ENCODE measurements around the gene CACNG4. TPM values are rescaled to one million over a fixed set of nuclear protein-coding genes. Genes with fewer than 3 reads are reported as not detected.

The CACNG4 gene
- total RNA-seq, 2 experiments from 2014 or later, result not detected

DNA sequence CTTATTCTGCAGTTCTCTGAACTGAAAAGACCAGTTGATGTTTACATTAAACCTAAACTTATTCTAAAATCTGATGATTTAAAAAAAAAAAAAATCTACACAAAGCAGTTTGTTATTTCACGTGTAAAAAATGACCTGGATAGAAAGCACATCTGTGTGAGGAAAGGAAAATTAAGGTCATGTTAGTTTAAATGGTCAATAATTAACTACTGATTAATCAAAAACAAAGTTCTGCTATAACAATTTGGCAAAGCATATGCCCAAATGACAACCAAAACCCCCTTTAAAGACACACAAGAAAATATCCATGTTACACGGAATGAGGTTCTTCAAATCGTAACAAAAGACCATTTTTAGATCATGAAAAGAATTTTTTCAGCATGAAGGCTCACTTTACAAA, 110.3 kb downstream of the CACNG4 start:
- Histone ChIP-seq H3K4me3 (ENCODE audit: low read length) (no peak overlapping the region), H3K4me1 (ENCODE audit: insufficient read depth, low read length) (no peaks in the 10 kb centered on the region), H3K27ac (ENCODE audit: low read depth in 1 of 2, low read length in 2 of 2) (no peak overlapping the region), H3K9me3 (ENCODE audit: control insufficient read depth in 1 of 2, insufficient read depth in 1 of 2, low read length in 2 of 2) (no peaks in the 10 kb centered on the region), H3K27me3 (ENCODE audit: control insufficient read depth in 1 of 2, insufficient read depth in 2 of 2, low read length in 2 of 2) (no peaks in the 10 kb centered on the region), H3K36me3 (ENCODE audit: insufficient read depth, low read length) (peaks cover 34% of the 10 kb centered on the region)
- Mint-ChIP-seq H3K27me3 (no peaks in the 10 kb centered on the region), H3K4me3 (no peak overlapping the region), H3K27ac (no peak overlapping the region), H3K36me3 (ENCODE audit: low read depth) (peaks cover 60% of the 10 kb centered on the region), H3K4me1 (ENCODE audit: low read depth) (no peaks in the 10 kb centered on the region), H3K9me3 (no peaks in the 10 kb centered on the region)
- intact Hi-C loops (cut with DNase I, micrococcal nuclease), result no loop called here
- ChIA-PET POLR2A (no interaction called here), CTCF (no interaction called here)
- TF ChIP-seq, protein P1, sequence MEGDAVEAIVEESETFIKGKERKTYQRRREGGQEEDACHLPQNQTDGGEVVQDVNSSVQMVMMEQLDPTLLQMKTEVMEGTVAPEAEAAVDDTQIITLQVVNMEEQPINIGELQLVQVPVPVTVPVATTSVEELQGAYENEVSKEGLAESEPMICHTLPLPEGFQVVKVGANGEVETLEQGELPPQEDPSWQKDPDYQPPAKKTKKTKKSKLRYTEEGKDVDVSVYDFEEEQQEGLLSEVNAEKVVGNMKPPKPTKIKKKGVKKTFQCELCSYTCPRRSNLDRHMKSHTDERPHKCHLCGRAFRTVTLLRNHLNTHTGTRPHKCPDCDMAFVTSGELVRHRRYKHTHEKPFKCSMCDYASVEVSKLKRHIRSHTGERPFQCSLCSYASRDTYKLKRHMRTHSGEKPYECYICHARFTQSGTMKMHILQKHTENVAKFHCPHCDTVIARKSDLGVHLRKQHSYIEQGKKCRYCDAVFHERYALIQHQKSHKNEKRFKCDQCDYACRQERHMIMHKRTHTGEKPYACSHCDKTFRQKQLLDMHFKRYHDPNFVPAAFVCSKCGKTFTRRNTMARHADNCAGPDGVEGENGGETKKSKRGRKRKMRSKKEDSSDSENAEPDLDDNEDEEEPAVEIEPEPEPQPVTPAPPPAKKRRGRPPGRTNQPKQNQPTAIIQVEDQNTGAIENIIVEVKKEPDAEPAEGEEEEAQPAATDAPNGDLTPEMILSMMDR (IDR thresholded peaks at IDR 0.05), result no peak
- no peak for ATAC-seq (ENCODE audit: poor library complexity)
- DNase-seq, result no peak

DNA sequence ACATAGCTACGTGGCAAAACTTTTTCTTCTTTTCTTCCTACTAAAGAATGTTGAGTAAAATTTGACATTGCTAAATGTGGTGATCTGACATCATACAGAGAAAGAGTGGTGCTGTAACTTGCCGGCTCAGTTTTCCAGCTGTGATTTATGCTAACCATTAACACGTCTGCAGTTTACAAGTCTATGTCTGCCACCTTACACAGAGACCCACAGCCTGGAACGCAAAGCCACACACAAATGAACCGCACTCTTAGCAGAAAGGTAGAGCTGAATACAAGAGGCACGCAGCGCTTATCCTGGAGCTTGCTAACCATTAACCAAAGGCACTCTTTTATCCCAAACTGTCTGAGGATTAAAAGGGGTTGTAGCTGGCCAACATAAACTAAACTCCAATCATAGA, 111.8 kb downstream of the CACNG4 start:
- H3K4me1 ChIP-seq (ENCODE audit: insufficient read depth, low read length), result no peaks in the 10 kb centered on the region
- H3K4me3 Mint-ChIP-seq, result no peak overlapping the region
- H3K27ac Mint-ChIP-seq, result no peak overlapping the region
- peaks cover 12% of the 10 kb centered on the region for H3K4me1 Mint-ChIP-seq (ENCODE audit: low read depth)
- H3K9me3 Mint-ChIP-seq, result no peaks in the 10 kb centered on the region
- DNase-seq (no peak), ATAC-seq (ENCODE audit: poor library complexity) (no peak)
- no peaks in the 10 kb centered on the region for H3K27me3 Mint-ChIP-seq
- POLR2A ChIA-PET, result no interaction called here
- H3K9me3 ChIP-seq (ENCODE audit: control insufficient read depth in 1 of 2, insufficient read depth in 1 of 2, low read length in 2 of 2), result no peaks in the 10 kb centered on the region
- no peaks in the 10 kb centered on the region for H3K27me3 ChIP-seq (ENCODE audit: control insufficient read depth in 1 of 2, insufficient read depth in 2 of 2, low read length in 2 of 2)
- TF ChIP-seq, protein P1 (IDR thresholded peaks at IDR 0.05), result no peak
- intact Hi-C loops (cut with DNase I, micrococcal nuclease), result no loop called here
- peaks cover 60% of the 10 kb centered on the region for H3K36me3 Mint-ChIP-seq (ENCODE audit: low read depth)
- no peak overlapping the region for H3K27ac ChIP-seq (ENCODE audit: low read depth in 1 of 2, low read length in 2 of 2)
- peaks cover 39% of the 10 kb centered on the region for H3K36me3 ChIP-seq (ENCODE audit: insufficient read depth, low read length)
- no peak overlapping the region for H3K4me3 ChIP-seq (ENCODE audit: low read length)
- CTCF ChIA-PET, result interaction anchor here (1.1 kb wide), 1 partner anchor 13 kb away, joined by 3 read pairs; no protein-coding TSS in a partner anchor

DNA sequence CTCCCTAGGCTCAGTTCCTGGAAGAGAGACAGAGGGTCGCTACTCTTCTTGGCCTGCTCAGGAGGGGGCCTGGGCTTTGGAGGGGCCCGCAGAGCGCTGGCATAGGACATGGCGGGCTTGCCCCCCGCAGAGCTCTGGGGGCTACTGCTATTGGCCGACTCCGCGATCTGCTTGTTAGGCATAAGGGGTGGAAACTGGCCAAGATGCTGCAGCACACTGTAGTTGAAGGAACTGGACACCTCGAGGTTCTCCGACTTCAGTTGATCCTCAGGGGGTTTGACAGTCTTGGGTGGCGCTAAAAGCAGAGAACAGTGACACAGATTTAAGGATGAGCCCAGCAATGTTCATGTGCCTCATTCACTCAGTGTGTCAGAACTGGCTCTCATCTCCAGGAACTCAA, 113.8 kb downstream of the CACNG4 start:
- TF ChIP-seq, protein P1 (IDR thresholded peaks at IDR 0.05), result no peak
- CTCF ChIA-PET, result interaction anchor here (0.7 kb wide), 1 partner anchor 89 kb away, joined by 3 read pairs; no protein-coding TSS in a partner anchor

More for the DNA sequence above, 113.8 kb downstream of the CACNG4 start:
- ATAC-seq (ENCODE audit: poor library complexity) (no peak), DNase-seq (no peak)
- no peak overlapping the region for H3K4me3 Mint-ChIP-seq
- peaks cover 15% of the 10 kb centered on the region for H3K4me1 ChIP-seq (ENCODE audit: insufficient read depth, low read length)
- peak overlapping the region; percentile 42 for H3K27ac Mint-ChIP-seq
- H3K27ac ChIP-seq (ENCODE audit: low read depth in 1 of 2, low read length in 2 of 2), result no peak overlapping the region
- H3K9me3 Mint-ChIP-seq, result no peaks in the 10 kb centered on the region
- no peaks in the 10 kb centered on the region for H3K27me3 ChIP-seq (ENCODE audit: control insufficient read depth in 1 of 2, insufficient read depth in 2 of 2, low read length in 2 of 2)
- no peak overlapping the region for H3K4me3 ChIP-seq (ENCODE audit: low read length)
- intact Hi-C loops (cut with DNase I, micrococcal nuclease), result no loop called here
- H3K36me3 Mint-ChIP-seq (ENCODE audit: low read depth), result peaks cover 56% of the 10 kb centered on the region
- no peaks in the 10 kb centered on the region for H3K27me3 Mint-ChIP-seq
- no peaks in the 10 kb centered on the region for H3K9me3 ChIP-seq (ENCODE audit: control insufficient read depth in 1 of 2, insufficient read depth in 1 of 2, low read length in 2 of 2)
- H3K36me3 ChIP-seq (ENCODE audit: insufficient read depth, low read length), result peaks cover 33% of the 10 kb centered on the region
- POLR2A ChIA-PET, result interaction anchor here (0.6 to 0.8 kb wide), 2 partner anchors 10 to 750 kb away, joined by 4 read pairs; no protein-coding TSS in a partner anchor
- H3K4me1 Mint-ChIP-seq (ENCODE audit: low read depth), result peaks cover 24% of the 10 kb centered on the region
